GM18907 (cell line): ENCODE results near the gene TCF4.

Experiments used
- ATAC-seq: cut with Tn5 transposase; IDR thresholded peaks from one replicate; pipeline ENCODE4 v1.9.1; 2021; ENCODE audit warnings: mild to moderate bottlenecking, moderate library complexity; ENCODE audit not compliant: unreplicated experiment

The TCF4 gene

GRCh38 chr18:55506074-55506473 lies 81.9 kb downstream of the TCF4 start:
- ATAC-seq: no peak

- no peak for ATAC-seq
These were observed 83.2 kb downstream of the TCF4 start for GRCh38 chr18:55504808-55505207.

GRCh38 chr18:55503167-55503820 lies 84.7 kb downstream of the TCF4 start:
- no peak for ATAC-seq

GRCh38 chr18:55501982-55502710 lies 85.8 kb downstream of the TCF4 start:
- ATAC-seq: no peak

GRCh38 chr18:55501579-55501978 lies 86.4 kb downstream of the TCF4 start:
- no peak for ATAC-seq

- no peak for ATAC-seq
These were observed 87.5 kb downstream of the TCF4 start for GRCh38 chr18:55500316-55501086.

GRCh38 chr18:55499526-55499925 lies 88.5 kb downstream of the TCF4 start:
- no peak for ATAC-seq

- ATAC-seq: no peak
These were observed 90.1 kb downstream of the TCF4 start for GRCh38 chr18:55497825-55498403.

GRCh38 chr18:55494899-55495298 lies 93.1 kb downstream of the TCF4 start:
- ATAC-seq: no peak

- no peak for ATAC-seq
These were observed 93.6 kb downstream of the TCF4 start for GRCh38 chr18:55494441-55494840.

GRCh38 chr18:55491616-55492015 lies 96.4 kb downstream of the TCF4 start:
- no peak for ATAC-seq

GRCh38 chr18:55489034-55489986 lies 98.7 kb downstream of the TCF4 start:
- ATAC-seq: peak; percentile 89

- ATAC-seq: no peak
These were observed 99.5 kb downstream of the TCF4 start for GRCh38 chr18:55488473-55488872.

GRCh38 chr18:55487997-55488396 lies 100.0 kb downstream of the TCF4 start:
- no peak for ATAC-seq

- no peak for ATAC-seq
These were observed 101.1 kb downstream of the TCF4 start for GRCh38 chr18:55486936-55487335.

- ATAC-seq: no peak
These were observed 102.3 kb downstream of the TCF4 start for GRCh38 chr18:55485666-55486065.

- no peak for ATAC-seq
These were observed 103.2 kb downstream of the TCF4 start for GRCh38 chr18:55484773-55485172.

- no peak for ATAC-seq
These were observed 104.6 kb downstream of the TCF4 start for GRCh38 chr18:55483266-55483871.

GRCh38 chr18:55479656-55480420 lies 108.2 kb downstream of the TCF4 start:
- ATAC-seq: no peak
